Measurements from ENCODE around the gene LGMN. TPM values are rescaled to one million over a fixed set of nuclear protein-coding genes. Genes with fewer than 3 reads are reported as not detected.
A peak's percentile ranks its signal among the peaks of the same experiment; 100 is the strongest.

LGMN gene
- total and polyA plus RNA-seq, 2 donors (not counting 1 experiment from before 2014, with no cell fraction given), result 17.6 to 21.1 TPM

DNA sequence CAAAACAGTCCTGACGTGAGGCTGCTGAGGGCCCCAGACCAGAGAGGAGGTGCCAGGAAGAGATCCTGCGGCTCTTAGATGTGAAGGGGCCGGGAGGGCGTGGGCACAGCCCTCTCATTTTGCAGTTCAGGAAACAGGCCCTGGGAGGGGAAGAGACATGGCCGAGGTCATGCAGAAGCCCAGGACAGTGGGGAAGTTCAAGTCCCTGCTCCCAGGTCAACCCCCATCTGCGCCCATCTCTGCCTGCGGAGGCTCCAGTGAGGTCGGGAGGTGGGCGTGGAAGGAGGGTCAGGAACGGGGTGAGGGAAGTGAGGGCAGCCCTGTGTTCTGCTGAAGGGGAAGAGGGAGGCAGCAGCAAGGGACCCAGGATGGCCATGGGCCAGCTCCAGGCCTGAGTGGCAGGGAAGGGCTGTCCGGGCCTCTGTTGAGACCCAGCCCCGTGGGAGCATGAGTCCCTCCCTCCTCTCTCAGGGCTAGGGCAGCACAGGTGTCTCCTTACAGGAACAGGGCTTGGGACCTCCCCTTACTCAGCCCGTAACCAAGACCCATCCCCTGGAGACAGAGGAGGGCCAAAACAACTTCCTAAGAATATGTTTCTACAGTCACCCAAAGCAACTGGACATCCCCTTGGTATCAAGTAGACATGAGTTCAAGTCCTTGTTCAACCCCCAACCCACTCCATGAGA, 90.8 kb downstream of the LGMN start:
- ATAC-seq (ENCODE audit: low read depth), result no peak
- H3K27ac Mint-ChIP-seq, result peak overlapping the region; percentile 76
- H3K4me3 Mint-ChIP-seq, result peak overlapping the region; percentile 79
- Histone ChIP-seq H3K27me3 (replicated peaks in 1 of 4; ENCODE audit: control extremely low read depth in 1 of 4, control insufficient read depth in 3 of 4, insufficient read depth in 4 of 4, low read length in 3 of 4) (no peaks in the 10 kb centered on the region), H3K4me3 (ENCODE audit: control extremely low read depth in 1 of 5, extremely low read depth in 1 of 5, insufficient read depth in 1 of 5, low read depth in 2 of 5, low read length in 4 of 5) (no peak overlapping the region), H3K36me3 (replicated peaks in 1 of 2; ENCODE audit: control extremely low read depth in 1 of 2, control insufficient read depth in 1 of 2, extremely low read depth in 1 of 2, insufficient read depth in 2 of 2, low read length in 1 of 2) (peaks cover 3 to 64% of the 10 kb centered on the region in 2 experiments), H3K79me2 (ENCODE audit: control insufficient read depth, insufficient read depth, low read length) (peaks cover 97% of the 10 kb centered on the region), H3K9ac (ENCODE audit: low read length) (no peak overlapping the region), H3K4me2 (replicated peaks; ENCODE audit: low read depth, low read length, poor library complexity, severe bottlenecking) (peak overlapping the region; percentile 93), H2AFZ (ENCODE audit: insufficient read depth, low read depth, low read length, poor library complexity, severe bottlenecking) (no peak overlapping the region), H3K4me1 (ENCODE audit: control insufficient read depth in 2 of 2, insufficient read depth in 2 of 2, low read length in 2 of 2) (peaks cover 57 to 91% of the 10 kb centered on the region in 2 donors), H3K9me3 (ENCODE audit: control extremely low read depth in 1 of 3, control insufficient read depth in 2 of 3, insufficient read depth in 1 of 3, low read length in 2 of 3) (no peaks in the 10 kb centered on the region), H3K27ac (ENCODE audit: low read length in 2 of 2) (peak overlapping the region; percentile 31 to 78), H4K20me1 (ENCODE audit: control insufficient read depth, insufficient read depth, low read length, poor library complexity, severe bottlenecking) (peaks cover 63% of the 10 kb centered on the region)
- no peaks in the 10 kb centered on the region for H3K9me3 Mint-ChIP-seq (ENCODE audit: insufficient read depth)
- TF ChIP-seq CTCF (IDR thresholded peaks at IDR 0.05) (no peak), EZH2 (IDR thresholded peaks at IDR 0.05; ENCODE audit: borderline replicate concordance, insufficient read depth, low read depth, low read length, poor library complexity, severe bottlenecking) (no peak)
- intact Hi-C loops (cut with micrococcal nuclease), result no loop called here
- CTCF ChIA-PET, result interaction anchor here (0.9 to 1.5 kb wide), 4 partner anchors 16 to 68 kb away, joined by 3 to 7 read pairs (median 4); no protein-coding TSS in a partner anchor
- POLR2A ChIA-PET, result no interaction called here
- 32% methylated on average over 12 of the region's 13 CpGs for WGBS (ENCODE audit: insufficient coverage)
- H3K4me1 Mint-ChIP-seq, result peaks cover 84% of the 10 kb centered on the region
- no peaks in the 10 kb centered on the region for H3K27me3 Mint-ChIP-seq
- peak; percentile 29 for DNase-seq

All from B cell (primary cell).